Natural killer cell (primary cell): Measurements from ENCODE around the gene GALNT2. TPM values are rescaled to one million over a fixed set of nuclear protein-coding genes. Genes with fewer than 3 reads are reported as not detected.

Experiments
- ATAC-seq, 3 donors: fragments of 150-1000 bp in 2 of 3; fragments of 200-7000 bp in 1 of 3; cut with Tn5 transposase; 1 replicate in 1 of 3; 2 replicates in 2 of 3; pipeline ENCODE4 v1.10.0; 2021; ENCODE audit warnings: mild to moderate bottlenecking in 2 of 3, moderate library complexity in 2 of 3
- DNase-seq, 2 donors: peaks; one replicate each; pipeline versions ENCODE4 v3.0.0 to v3.0.0-alpha.2; 2013 to 2021; ENCODE audit warnings: mixed read lengths in 1 of 2
- H3K27ac ChIP-seq: one replicate; pipeline ENCODE4 v1.5.1; 2013; ENCODE audit warnings: mild to moderate bottlenecking, low read length
- H3K27me3 ChIP-seq: one replicate; pipeline ENCODE4 v1.6.1; 2013; ENCODE audit warnings: low read length; ENCODE audit not compliant: control insufficient read depth, insufficient read depth
- H3K36me3 ChIP-seq: one replicate; pipeline ENCODE4 v1.6.1; 2013; ENCODE audit warnings: low read length; ENCODE audit not compliant: control insufficient read depth, insufficient read depth
- H3K4me1 ChIP-seq: one replicate; pipeline ENCODE4 v1.6.1; 2013; ENCODE audit warnings: low read length; ENCODE audit not compliant: control insufficient read depth, insufficient read depth
- H3K4me3 ChIP-seq: one replicate; pipeline ENCODE4 v1.5.1; 2013; ENCODE audit warnings: low read length
- H3K9me3 ChIP-seq: one replicate; pipeline ENCODE4 v1.6.1; 2013; ENCODE audit warnings: low read length; ENCODE audit not compliant: control insufficient read depth, insufficient read depth
- H3K27ac Mint-ChIP-seq, 2 donors: one replicate each; pipeline ENCODE4 v1.8.0; 2022; ENCODE audit warnings: mild to moderate bottlenecking in 2 of 2, mixed read lengths in 2 of 2, moderate library complexity in 1 of 2
- H3K27me3 Mint-ChIP-seq, 2 donors: one replicate each; pipeline ENCODE4 v1.8.0; 2022; ENCODE audit warnings: low read depth in 2 of 2, mixed read lengths in 2 of 2
- H3K36me3 Mint-ChIP-seq: one replicate; pipeline ENCODE4 v1.8.0; 2022; ENCODE audit warnings: mixed read lengths
- H3K4me1 Mint-ChIP-seq, 2 donors: one replicate each; pipeline ENCODE4 v1.8.0; 2022; ENCODE audit warnings: mixed read lengths in 2 of 2
- H3K4me3 Mint-ChIP-seq: one replicate; pipeline ENCODE4 v1.8.0; 2022; ENCODE audit warnings: mild to moderate bottlenecking, moderate library complexity, mixed read lengths
- H3K9me3 Mint-ChIP-seq, 2 donors: one replicate each; pipeline ENCODE4 v1.8.0; 2022; ENCODE audit warnings: mixed read lengths in 2 of 2
- WGBS: methylation state at CpG from one replicate; pipeline ENCODE4 v1.1.7; 2013; ENCODE audit warnings: missing lambda C conversion rate; ENCODE audit not compliant: insufficient coverage; 5-methylcytosine and 5-hydroxymethylcytosine counted together
- intact Hi-C: fragments of 100-400 bp; cut with micrococcal nuclease; formaldehyde crosslinking; loops from one replicate; pipeline ENCODE4 v1.14.2; 2022
- total RNA-seq, 4 donors: library from RNA; stranded (reverse); fragments of 120-200 nt in 1 of 4; gene quantifications; one replicate each; pipeline versions ENCODE4 v1.2.3 to v1.2.4, GENCODE V29; 2013 to 2022
- TF ChIP-seq, protein P1 (sequence below): fragments of 200-600 bp; IDR thresholded peaks from one replicate; pipeline ENCODE4 v1.8.0; 2022; ENCODE audit warnings: antibody characterized with exemption

GALNT2 gene
- total RNA-seq, 3 donors from 2014 or later (not counting 1 experiment from before 2014, with no cell fraction given): 31.2 to 53.6 (median 47.3) TPM

DNA sequence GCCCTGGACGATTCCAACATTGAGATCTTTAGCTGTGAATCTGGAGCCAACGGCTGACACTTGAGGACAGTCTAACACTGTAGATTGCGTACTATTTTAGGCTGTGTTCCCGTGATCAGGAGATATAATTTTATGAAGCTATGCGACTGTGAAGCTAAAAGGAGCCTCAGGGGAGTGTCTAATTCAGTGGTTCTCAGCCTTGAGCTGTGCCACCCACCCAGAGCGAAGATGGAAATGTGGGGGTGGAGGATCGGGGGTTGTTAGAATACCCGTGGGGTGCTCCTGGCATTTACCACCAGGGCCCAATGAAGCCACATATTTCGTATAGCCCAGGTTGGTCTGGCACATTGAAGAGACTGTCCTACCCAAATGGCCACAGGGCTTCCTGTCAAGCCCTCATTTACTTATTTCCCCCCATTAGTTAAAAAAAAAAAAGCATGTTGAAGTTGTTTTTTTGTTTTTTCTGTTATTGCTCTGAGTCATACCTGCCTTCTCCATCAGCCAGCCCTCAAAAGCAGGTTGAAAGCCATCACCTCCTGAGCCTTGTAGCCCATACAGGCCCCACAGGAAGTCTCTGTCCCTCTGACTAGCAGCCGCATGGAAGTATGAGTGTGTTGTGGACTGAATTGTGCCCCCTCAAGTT lies 141.7 kb downstream of the GALNT2 start:
- TF ChIP-seq, protein P1, sequence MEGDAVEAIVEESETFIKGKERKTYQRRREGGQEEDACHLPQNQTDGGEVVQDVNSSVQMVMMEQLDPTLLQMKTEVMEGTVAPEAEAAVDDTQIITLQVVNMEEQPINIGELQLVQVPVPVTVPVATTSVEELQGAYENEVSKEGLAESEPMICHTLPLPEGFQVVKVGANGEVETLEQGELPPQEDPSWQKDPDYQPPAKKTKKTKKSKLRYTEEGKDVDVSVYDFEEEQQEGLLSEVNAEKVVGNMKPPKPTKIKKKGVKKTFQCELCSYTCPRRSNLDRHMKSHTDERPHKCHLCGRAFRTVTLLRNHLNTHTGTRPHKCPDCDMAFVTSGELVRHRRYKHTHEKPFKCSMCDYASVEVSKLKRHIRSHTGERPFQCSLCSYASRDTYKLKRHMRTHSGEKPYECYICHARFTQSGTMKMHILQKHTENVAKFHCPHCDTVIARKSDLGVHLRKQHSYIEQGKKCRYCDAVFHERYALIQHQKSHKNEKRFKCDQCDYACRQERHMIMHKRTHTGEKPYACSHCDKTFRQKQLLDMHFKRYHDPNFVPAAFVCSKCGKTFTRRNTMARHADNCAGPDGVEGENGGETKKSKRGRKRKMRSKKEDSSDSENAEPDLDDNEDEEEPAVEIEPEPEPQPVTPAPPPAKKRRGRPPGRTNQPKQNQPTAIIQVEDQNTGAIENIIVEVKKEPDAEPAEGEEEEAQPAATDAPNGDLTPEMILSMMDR: no peak
- Mint-ChIP-seq H3K27me3 (no peaks in the 10 kb centered on the region), H3K36me3 (peaks cover 7% of the 10 kb centered on the region), H3K4me3 (peak overlapping the region; percentile 69), H3K4me1 (peaks cover 43 to 55% of the 10 kb centered on the region in 2 donors), H3K9me3 (no peaks in the 10 kb centered on the region), H3K27ac (peak overlapping the region; percentile 79 to 85)
- intact Hi-C loops: no loop called here
- H3K27ac ChIP-seq: peak overlapping the region; percentile 46
- H3K36me3 ChIP-seq: peaks cover 13% of the 10 kb centered on the region
- ATAC-seq (peak; percentile 79 to 87 (median 80)), DNase-seq (peak; percentile 25 to 45)
- H3K4me3 ChIP-seq: no peak overlapping the region
- no peaks in the 10 kb centered on the region for H3K27me3 ChIP-seq
- 30% methylated on average over 10 of the region's 10 CpGs for WGBS
- no peaks in the 10 kb centered on the region for H3K9me3 ChIP-seq
- H3K4me1 ChIP-seq: peaks cover 36% of the 10 kb centered on the region

DNA sequence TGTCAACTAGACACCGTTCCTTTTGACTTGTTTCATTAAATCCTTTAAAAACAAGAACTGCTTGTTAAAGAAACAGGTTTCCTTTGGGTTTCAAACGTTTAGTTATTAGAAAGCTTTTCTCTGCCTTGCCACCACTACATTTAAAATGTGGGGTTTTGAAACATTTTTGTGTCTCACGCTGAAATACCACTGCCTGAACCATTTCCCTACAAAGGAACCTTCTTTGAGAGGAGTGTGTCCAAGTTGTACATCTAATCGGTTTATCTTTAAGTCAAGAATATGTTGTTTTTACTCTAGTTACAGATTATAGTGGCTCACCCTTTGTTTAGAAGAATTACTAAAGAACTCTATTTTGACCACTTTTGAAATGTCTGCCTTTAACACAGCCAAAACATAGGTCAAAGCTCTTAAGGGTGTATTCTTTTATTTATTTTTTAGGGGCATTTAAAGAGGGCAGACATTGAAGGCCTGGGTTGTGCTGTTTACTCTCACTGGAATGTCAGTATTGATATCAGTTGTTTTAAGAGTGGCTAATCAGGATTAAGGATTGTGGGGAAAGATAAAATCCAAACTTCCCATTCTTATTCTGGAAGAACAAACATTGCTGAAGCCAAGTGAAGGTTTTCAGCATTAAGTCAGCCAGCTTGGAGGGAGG lies 143.4 kb downstream of the GALNT2 start:
- H3K4me1 Mint-ChIP-seq: peaks cover 46 to 67% of the 10 kb centered on the region in 2 donors
- intact Hi-C loops: no loop called here
- H3K9me3 Mint-ChIP-seq: no peaks in the 10 kb centered on the region
- no peak overlapping the region for H3K4me3 Mint-ChIP-seq
- no peaks in the 10 kb centered on the region for H3K27me3 Mint-ChIP-seq
- Histone ChIP-seq H3K9me3 (no peaks in the 10 kb centered on the region), H3K27ac (no peak overlapping the region), H3K4me1 (peaks cover 36% of the 10 kb centered on the region), H3K36me3 (peaks cover 4% of the 10 kb centered on the region), H3K4me3 (no peak overlapping the region), H3K27me3 (no peaks in the 10 kb centered on the region)
- no peaks in the 10 kb centered on the region for H3K36me3 Mint-ChIP-seq
- TF ChIP-seq, protein P1: no peak
- peak overlapping the region; percentile 42 to 79 for H3K27ac Mint-ChIP-seq
- ATAC-seq (no peak), DNase-seq (no peak)
- no CpG with 5 or more reads among the region's 4 CpGs for WGBS

DNA sequence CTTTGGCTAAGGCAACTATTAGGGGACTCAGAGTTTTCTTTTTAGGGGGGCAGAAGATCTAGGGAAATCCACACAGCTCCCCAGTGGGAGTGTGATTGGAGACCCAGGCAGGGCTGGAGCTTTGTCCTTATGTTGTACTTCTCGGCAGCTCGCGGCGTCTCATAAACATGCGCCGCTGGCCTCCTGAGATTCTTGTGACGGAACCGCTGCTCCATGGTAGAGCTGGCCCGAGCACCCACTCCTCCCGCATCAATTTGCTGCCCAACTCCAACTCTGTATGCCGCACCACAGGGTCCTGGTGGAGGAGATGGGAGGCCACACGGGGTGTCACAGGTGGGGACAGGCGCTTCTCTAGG lies 143.9 kb downstream of the GALNT2 start:
- Histone ChIP-seq H3K27ac (no peak overlapping the region), H3K27me3 (no peaks in the 10 kb centered on the region), H3K36me3 (no peaks in the 10 kb centered on the region), H3K4me1 (peaks cover 36% of the 10 kb centered on the region), H3K9me3 (no peaks in the 10 kb centered on the region), H3K4me3 (no peak overlapping the region)
- intact Hi-C loops: no loop called here
- H3K36me3 Mint-ChIP-seq: no peaks in the 10 kb centered on the region
- H3K27me3 Mint-ChIP-seq: no peaks in the 10 kb centered on the region
- no peak overlapping the region for H3K4me3 Mint-ChIP-seq
- no peaks in the 10 kb centered on the region for H3K9me3 Mint-ChIP-seq
- TF ChIP-seq, protein P1: no peak
- DNase-seq (no peak), ATAC-seq (no peak)
- 97% methylated on average over 13 of the region's 13 CpGs for WGBS
- H3K27ac Mint-ChIP-seq: peak overlapping the region; percentile 42 to 79
- peaks cover 46 to 72% of the 10 kb centered on the region in 2 donors for H3K4me1 Mint-ChIP-seq
